SJSA1 (cell line): ENCODE measurements around the gene WBP4. TPM values are rescaled to one million over a fixed set of nuclear protein-coding genes. Genes with fewer than 3 reads are reported as not detected.
"Not testable (repeated sequence)": the region's sequence is repeated elsewhere in the genome, so short reads cannot be mapped to it uniquely, and the experiment has no call there.

Experiments
- DNase-seq, 2 experiments: peaks; one replicate each; pipeline ENCODE4 v3.0.0-alpha.2; 2015 to 2020; ENCODE audit warnings: low spot score in 2 of 2, low read depth in 1 of 2
- H3K27ac ChIP-seq: fragments of 250-450 bp; sonication (Bioruptor Pico); 2 replicates; pipeline ENCODE4 v1.5.1; 2020; ENCODE audit warnings: mild to moderate bottlenecking, moderate library complexity
- H3K27me3 ChIP-seq: fragments of 250-450 bp; sonication (Bioruptor Pico); replicated peaks from 2 replicates; pipeline ENCODE4 v1.5.1; 2020; ENCODE audit warnings: mild to moderate bottlenecking, moderate library complexity
- H3K36me3 ChIP-seq: fragments of 250-450 bp; sonication (Bioruptor Pico); 2 replicates; pipeline ENCODE4 v1.5.1; 2020; ENCODE audit warnings: mild to moderate bottlenecking
- H3K4me1 ChIP-seq: fragments of 250-450 bp; sonication (Bioruptor Pico); replicated peaks from 2 replicates; pipeline ENCODE4 v1.6.1; 2021; ENCODE audit warnings: mild to moderate bottlenecking
- H3K4me3 ChIP-seq: fragments of 250-450 bp; sonication (Bioruptor Pico); 2 replicates; pipeline ENCODE4 v1.5.1; 2020; ENCODE audit warnings: mild to moderate bottlenecking
- H3K9me3 ChIP-seq: fragments of 250-450 bp; sonication (Bioruptor Pico); replicated peaks from 2 replicates; pipeline ENCODE4 v1.5.1; 2020; ENCODE audit warnings: mild to moderate bottlenecking
- total RNA-seq: library from RNA; depleted of rRNA; stranded (reverse); fragments of >200 nt; shearing (Covaris generic); gene quantifications from 2 replicates; pipeline ENCODE4 v1.2.3, GENCODE V29; 2014

Gene WBP4
- total RNA-seq, 1 experiment from 2014 or later: 11.7 TPM

- H3K9me3 ChIP-seq: no peaks in the 10 kb centered on the region
- H3K27ac ChIP-seq: no peak overlapping the region
- H3K4me1 ChIP-seq: no peaks in the 10 kb centered on the region
- no peaks in the 10 kb centered on the region for H3K27me3 ChIP-seq
- no peaks in the 10 kb centered on the region for H3K36me3 ChIP-seq
- DNase-seq: no peak
- no peak overlapping the region for H3K4me3 ChIP-seq
These were observed 28.5 kb upstream of the WBP4 start for GRCh38 chr13:41032691-41033376.

- Histone ChIP-seq H3K4me1 (no peaks in the 10 kb centered on the region), H3K9me3 (no peaks in the 10 kb centered on the region), H3K27me3 (no peaks in the 10 kb centered on the region), H3K4me3 (no peak overlapping the region), H3K27ac (no peak overlapping the region), H3K36me3 (no peaks in the 10 kb centered on the region)
- no peak for DNase-seq
These were observed 26.9 kb upstream of the WBP4 start for GRCh38 chr13:41034382-41034781.

- Histone ChIP-seq H3K4me3 (no peak overlapping the region), H3K9me3 (no peaks in the 10 kb centered on the region), H3K36me3 (no peaks in the 10 kb centered on the region), H3K27ac (no peak overlapping the region), H3K27me3 (no peaks in the 10 kb centered on the region), H3K4me1 (no peaks in the 10 kb centered on the region)
- DNase-seq: no peak
These were observed 26.4 kb upstream of the WBP4 start for GRCh38 chr13:41034881-41035280.

GRCh38 chr13:41036557-41036956 is 24.8 kb upstream of the WBP4 start:
- not testable (repeated sequence) for H3K9me3 ChIP-seq, H3K4me3 ChIP-seq, H3K36me3 ChIP-seq, H3K27me3 ChIP-seq, DNase-seq, H3K27ac ChIP-seq, H3K4me1 ChIP-seq

GRCh38 chr13:41039746-41040145 is 21.6 kb upstream of the WBP4 start:
- no peak overlapping the region for H3K27ac ChIP-seq
- H3K4me1 ChIP-seq: 0 out of 2 replicates have a peak, but pooled peaks cover 5% of the 10 kb centered on the region
- DNase-seq: no peak
- no peaks in the 10 kb centered on the region for H3K27me3 ChIP-seq
- no peaks in the 10 kb centered on the region for H3K9me3 ChIP-seq
- no peak overlapping the region for H3K4me3 ChIP-seq
- no peaks in the 10 kb centered on the region for H3K36me3 ChIP-seq

- no peak overlapping the region for H3K4me3 ChIP-seq
- H3K4me1 ChIP-seq: 0 out of 2 replicates have a peak, but pooled peaks cover 5% of the 10 kb centered on the region
- H3K27ac ChIP-seq: no peak overlapping the region
- no peaks in the 10 kb centered on the region for H3K9me3 ChIP-seq
- DNase-seq: no peak
- H3K27me3 ChIP-seq: no peaks in the 10 kb centered on the region
- no peaks in the 10 kb centered on the region for H3K36me3 ChIP-seq
These were observed 20.6 kb upstream of the WBP4 start for GRCh38 chr13:41040584-41041334.

GRCh38 chr13:41042419-41042818 is 18.9 kb upstream of the WBP4 start:
- H3K27ac ChIP-seq, H3K9me3 ChIP-seq, H3K4me3 ChIP-seq, H3K4me1 ChIP-seq, H3K36me3 ChIP-seq, H3K27me3 ChIP-seq, DNase-seq: not testable (repeated sequence)

GRCh38 chr13:41048640-41049039 is 12.7 kb upstream of the WBP4 start:
- no peak overlapping the region for H3K4me3 ChIP-seq
- no peak overlapping the region for H3K27ac ChIP-seq
- peaks cover 7% of the 10 kb centered on the region for H3K4me1 ChIP-seq
- no peaks in the 10 kb centered on the region for H3K36me3 ChIP-seq
- no peak for DNase-seq
- no peaks in the 10 kb centered on the region for H3K27me3 ChIP-seq
- H3K9me3 ChIP-seq: no peaks in the 10 kb centered on the region; the same call in 1 of the 2 replicates

- Histone ChIP-seq H3K9me3 (no peaks in the 10 kb centered on the region; the same call in 1 of the 2 replicates), H3K27me3 (no peaks in the 10 kb centered on the region), H3K4me1 (peaks cover 17% of the 10 kb centered on the region), H3K4me3 (no peak overlapping the region), H3K27ac (no peak overlapping the region), H3K36me3 (no peaks in the 10 kb centered on the region)
- DNase-seq: no peak
These were observed 11.5 kb upstream of the WBP4 start for GRCh38 chr13:41049480-41050440.

GRCh38 chr13:41052441-41052840 is 8.9 kb upstream of the WBP4 start:
- DNase-seq: no peak
- no peaks in the 10 kb centered on the region for H3K36me3 ChIP-seq
- H3K27me3 ChIP-seq: no peaks in the 10 kb centered on the region
- no peaks in the 10 kb centered on the region; the same call in 1 of the 2 replicates for H3K9me3 ChIP-seq
- H3K4me1 ChIP-seq: peaks cover 17% of the 10 kb centered on the region
- no peak overlapping the region for H3K4me3 ChIP-seq
- H3K27ac ChIP-seq: peak overlapping the region; percentile 34; the same call in 1 of the 2 replicates

GRCh38 chr13:41053384-41053826 is 7.9 kb upstream of the WBP4 start:
- no peaks in the 10 kb centered on the region for H3K9me3 ChIP-seq
- H3K4me3 ChIP-seq: no peak overlapping the region
- peaks cover 19% of the 10 kb centered on the region for H3K4me1 ChIP-seq
- DNase-seq: no peak
- H3K36me3 ChIP-seq: no peaks in the 10 kb centered on the region
- H3K27ac ChIP-seq: no peak overlapping the region
- H3K27me3 ChIP-seq: no peaks in the 10 kb centered on the region

GRCh38 chr13:41054212-41054877 is 7.0 kb upstream of the WBP4 start:
- Histone ChIP-seq H3K27me3 (no peaks in the 10 kb centered on the region), H3K4me1 (peaks cover 24% of the 10 kb centered on the region), H3K4me3 (no peak overlapping the region), H3K9me3 (no peaks in the 10 kb centered on the region), H3K27ac (no peak overlapping the region), H3K36me3 (no peaks in the 10 kb centered on the region)
- no peak for DNase-seq

GRCh38 chr13:41054919-41055619 is 6.2 kb upstream of the WBP4 start:
- Histone ChIP-seq H3K4me3 (no peak overlapping the region), H3K9me3 (no peaks in the 10 kb centered on the region), H3K27me3 (no peaks in the 10 kb centered on the region), H3K27ac (no peak overlapping the region), H3K36me3 (no peaks in the 10 kb centered on the region), H3K4me1 (peaks cover 24% of the 10 kb centered on the region)
- no peak for DNase-seq
